ENCODE results near the gene CSF1R. TPM values are rescaled to one million over a fixed set of nuclear protein-coding genes. Genes with fewer than 3 reads are reported as not detected.

The CSF1R gene
- polyA plus RNA-seq, 1 of the 3 experiments (the other 2 are of a cell fraction) = 0.25 TPM

DNA sequence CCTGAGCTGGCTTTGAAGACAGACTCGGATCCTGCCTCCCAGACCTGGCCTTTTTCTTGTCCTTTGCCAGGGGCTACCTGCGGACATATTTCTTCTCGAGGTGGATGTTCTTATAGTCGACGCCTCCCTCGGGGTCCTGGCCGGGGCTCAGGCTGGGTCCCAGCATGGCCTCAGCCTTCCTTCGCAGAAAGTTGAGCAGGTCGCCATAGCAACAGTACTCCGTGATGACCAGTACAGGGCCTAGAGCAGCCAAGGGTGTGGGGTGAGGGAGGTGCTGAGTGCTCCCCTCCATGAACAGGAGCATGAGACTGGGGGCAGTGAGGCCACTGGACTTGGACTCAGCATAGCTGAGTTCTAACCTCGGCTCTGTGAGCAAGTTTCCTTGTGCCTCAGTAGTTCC lies 26.7 kb downstream of the CSF1R start:
- H4K20me1 ChIP-seq (ENCODE audit: insufficient read depth) = no peaks in the 10 kb centered on the region
- H3F3A ChIP-seq (replicated peaks; ENCODE audit: insufficient read depth) = no peaks in the 10 kb centered on the region
- POLR2A ChIA-PET = no interaction called here
- no peaks in the 10 kb centered on the region for H3K79me2 ChIP-seq (ENCODE audit: insufficient read depth)
- TF ChIP-seq JUND (IDR thresholded peaks at IDR 0.05) = no peak
- no peak for TF ChIP-seq MXI1 (IDR thresholded peaks at IDR 0.05; ENCODE audit: low read depth, low read length)
- no peak for TF ChIP-seq RAD21 (IDR thresholded peaks at IDR 0.05; ENCODE audit: low read length)
- TF ChIP-seq RXRA (IDR thresholded peaks at IDR 0.05; ENCODE audit: borderline replicate concordance, low read depth) = no peak
- TF ChIP-seq, protein P1, sequence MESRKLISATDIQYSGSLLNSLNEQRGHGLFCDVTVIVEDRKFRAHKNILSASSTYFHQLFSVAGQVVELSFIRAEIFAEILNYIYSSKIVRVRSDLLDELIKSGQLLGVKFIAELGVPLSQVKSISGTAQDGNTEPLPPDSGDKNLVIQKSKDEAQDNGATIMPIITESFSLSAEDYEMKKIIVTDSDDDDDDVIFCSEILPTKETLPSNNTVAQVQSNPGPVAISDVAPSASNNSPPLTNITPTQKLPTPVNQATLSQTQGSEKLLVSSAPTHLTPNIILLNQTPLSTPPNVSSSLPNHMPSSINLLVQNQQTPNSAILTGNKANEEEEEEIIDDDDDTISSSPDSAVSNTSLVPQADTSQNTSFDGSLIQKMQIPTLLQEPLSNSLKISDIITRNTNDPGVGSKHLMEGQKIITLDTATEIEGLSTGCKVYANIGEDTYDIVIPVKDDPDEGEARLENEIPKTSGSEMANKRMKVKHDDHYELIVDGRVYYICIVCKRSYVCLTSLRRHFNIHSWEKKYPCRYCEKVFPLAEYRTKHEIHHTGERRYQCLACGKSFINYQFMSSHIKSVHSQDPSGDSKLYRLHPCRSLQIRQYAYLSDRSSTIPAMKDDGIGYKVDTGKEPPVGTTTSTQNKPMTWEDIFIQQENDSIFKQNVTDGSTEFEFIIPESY (IDR thresholded peaks at IDR 0.05; ENCODE audit: borderline replicate concordance, low read depth) = no peak
- no peak for TF ChIP-seq TAF1 (IDR thresholded peaks at IDR 0.05; ENCODE audit: borderline replicate concordance, low read depth, low read length)
- TF ChIP-seq CHD2 (IDR thresholded peaks at IDR 0.05; ENCODE audit: low read length, partially characterized antibody) = no peak
- TF ChIP-seq MEF2A (IDR thresholded peaks at IDR 0.05; ENCODE audit: borderline replicate concordance, low read depth) = no peak
- no peak for TF ChIP-seq YY1 (IDR thresholded peaks at IDR 0.05; ENCODE audit: low read depth)
- TF ChIP-seq ELF1 (IDR thresholded peaks at IDR 0.05) = no peak
- TF ChIP-seq EP300 (IDR thresholded peaks at IDR 0.05; ENCODE audit: borderline replicate concordance in 1 of 2, low read depth in 1 of 2, low read length in 1 of 2) = no peak
- no peak for TF ChIP-seq TCF12 (IDR thresholded peaks at IDR 0.05)
- no peak for TF ChIP-seq EZH2phosphoT487 (IDR thresholded peaks at IDR 0.05; ENCODE audit: borderline replicate concordance, low read depth)
- no peak for TF ChIP-seq RCOR1 (IDR thresholded peaks at IDR 0.05; ENCODE audit: low read length)
- TF ChIP-seq, protein P2, sequence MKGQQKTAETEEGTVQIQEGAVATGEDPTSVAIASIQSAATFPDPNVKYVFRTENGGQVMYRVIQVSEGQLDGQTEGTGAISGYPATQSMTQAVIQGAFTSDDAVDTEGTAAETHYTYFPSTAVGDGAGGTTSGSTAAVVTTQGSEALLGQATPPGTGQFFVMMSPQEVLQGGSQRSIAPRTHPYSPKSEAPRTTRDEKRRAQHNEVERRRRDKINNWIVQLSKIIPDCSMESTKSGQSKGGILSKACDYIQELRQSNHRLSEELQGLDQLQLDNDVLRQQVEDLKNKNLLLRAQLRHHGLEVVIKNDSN (IDR thresholded peaks at IDR 0.05; ENCODE audit: borderline replicate concordance, low read depth) = no peak
- TF ChIP-seq RFX5 (IDR thresholded peaks at IDR 0.05; ENCODE audit: low read length) = no peak
- TF ChIP-seq, protein P3, sequence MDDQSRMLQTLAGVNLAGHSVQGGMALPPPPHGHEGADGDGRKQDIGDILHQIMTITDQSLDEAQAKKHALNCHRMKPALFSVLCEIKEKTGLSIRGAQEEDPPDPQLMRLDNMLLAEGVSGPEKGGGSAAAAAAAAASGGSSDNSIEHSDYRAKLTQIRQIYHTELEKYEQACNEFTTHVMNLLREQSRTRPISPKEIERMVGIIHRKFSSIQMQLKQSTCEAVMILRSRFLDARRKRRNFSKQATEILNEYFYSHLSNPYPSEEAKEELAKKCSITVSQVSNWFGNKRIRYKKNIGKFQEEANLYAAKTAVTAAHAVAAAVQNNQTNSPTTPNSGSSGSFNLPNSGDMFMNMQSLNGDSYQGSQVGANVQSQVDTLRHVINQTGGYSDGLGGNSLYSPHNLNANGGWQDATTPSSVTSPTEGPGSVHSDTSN (IDR thresholded peaks at IDR 0.05) = no peak
- no peak for TF ChIP-seq POLR2AphosphoS5 (IDR thresholded peaks at IDR 0.05; ENCODE audit: low read depth, low read length)
- no peak for TF ChIP-seq FOXM1 (IDR thresholded peaks at IDR 0.05; ENCODE audit: low read depth)
- H3K27ac ChIP-seq (ENCODE audit: low read depth in 2 of 2, low read length in 1 of 2) = peak overlapping the region in 1 of 2 experiments; percentile 73; a peak in 1 of 4 replicates
- H3K9me2 ChIP-seq = no peaks in the 10 kb centered on the region
- no peak overlapping the region for H2AFZ ChIP-seq (ENCODE audit: low read depth)
- no peak overlapping the region for H3K9ac ChIP-seq
- H3K4me1 ChIP-seq (ENCODE audit: control insufficient read depth in 1 of 2, insufficient read depth in 2 of 2, low read depth in 1 of 2, low read length in 1 of 2) = peaks cover 4 to 18% of the 10 kb centered on the region in 2 experiments; a peak in 3 of 4 replicates
- peaks cover 4 to 13% of the 10 kb centered on the region in 2 experiments for H3K36me3 ChIP-seq (replicated peaks in 1 of 2; ENCODE audit: control insufficient read depth in 1 of 2, insufficient read depth in 2 of 2, low read length in 1 of 2)
- no peaks in the 10 kb centered on the region for H3K27me3 ChIP-seq (ENCODE audit: insufficient read depth)
- no peak overlapping the region for H3K4me2 ChIP-seq
- no peak overlapping the region for H3K4me3 ChIP-seq (ENCODE audit: low read depth in 2 of 2, low read length in 1 of 2)
- CTCF ChIA-PET = interaction anchor here (1.5 kb wide), 1 partner anchor 21 kb away, joined by 3 read pairs; no protein-coding TSS in a partner anchor
- WGBS (ENCODE audit: low lambda C conversion rate) = 94% methylated on average over 9 of the region's 11 CpGs
- H3K9me3 ChIP-seq = no peaks in the 10 kb centered on the region
- DNase-seq = no peak
